GM19099 (cell line): Measurements from ENCODE around the gene TNS3.

Experiments used
- POLR2A ChIP-seq: IDR thresholded peaks from 3 replicates; pipeline ENCODE4 v1.6.1; 2011; ENCODE audit warnings: low read depth; ENCODE audit not compliant: insufficient read length; ENCODE audit errors: extremely low read depth

Gene TNS3

DNA sequence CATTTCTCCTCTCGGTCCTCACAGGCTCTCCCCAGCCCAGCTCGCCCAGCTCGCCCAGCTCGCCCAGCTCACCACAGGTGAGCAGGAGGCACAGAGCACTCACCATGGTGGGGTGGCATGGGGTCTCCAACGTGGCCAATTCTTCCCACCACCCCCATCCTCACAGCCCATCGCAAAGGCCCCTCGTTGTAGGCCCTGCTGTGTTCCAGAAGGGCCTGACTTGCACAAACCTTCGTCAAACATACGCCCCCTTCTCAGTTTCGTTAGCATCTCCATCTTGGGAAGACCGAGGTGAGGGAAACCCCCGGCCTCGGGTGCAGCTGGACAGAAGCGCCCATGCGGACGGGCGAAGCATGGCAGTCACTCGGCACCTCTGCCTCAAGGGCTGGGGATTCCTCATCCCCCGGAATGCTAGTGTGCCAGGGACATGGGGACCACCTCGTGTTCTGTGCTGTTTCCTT, 304.6 kb downstream of the TNS3 start:
- TF ChIP-seq POLR2A = no peak

DNA sequence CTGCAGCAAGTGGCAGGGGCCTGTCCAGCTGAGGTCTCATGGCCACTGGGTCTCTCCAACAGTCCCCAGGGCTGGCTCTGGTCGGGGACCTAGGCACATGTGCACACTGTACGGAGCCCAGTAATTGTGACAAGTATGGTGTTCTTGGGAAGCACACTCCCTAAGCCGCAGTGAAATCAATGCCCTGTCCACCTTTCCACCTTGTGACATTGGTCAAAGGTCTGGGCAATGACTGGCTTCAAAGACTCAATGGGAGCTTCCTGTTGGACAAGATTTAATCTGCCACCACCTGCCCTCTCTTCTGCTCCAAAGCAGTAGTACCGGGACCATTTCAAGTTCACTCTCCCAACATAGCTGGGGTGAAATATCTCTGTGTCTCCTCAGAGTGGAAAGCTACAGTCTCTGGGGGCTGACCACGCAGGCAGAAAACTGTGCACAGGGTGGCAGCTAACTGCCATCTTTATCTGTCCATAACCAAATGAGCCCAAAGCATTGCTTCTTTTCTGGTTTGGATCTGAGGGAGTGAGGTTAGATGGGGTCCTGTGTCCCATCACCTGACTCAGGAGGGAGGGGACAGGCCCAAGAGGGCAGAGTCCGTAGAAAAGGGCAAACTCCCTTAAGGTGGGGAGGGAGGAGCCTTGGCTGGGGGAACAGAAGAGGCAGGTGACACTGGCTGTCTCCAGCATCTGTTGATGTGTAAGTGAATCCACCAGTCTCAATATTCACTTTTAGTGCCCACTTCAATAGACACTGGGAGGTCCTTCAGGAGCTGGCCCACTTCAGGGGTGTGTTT, 307.7 kb downstream of the TNS3 start:
- TF ChIP-seq POLR2A = no peak

DNA sequence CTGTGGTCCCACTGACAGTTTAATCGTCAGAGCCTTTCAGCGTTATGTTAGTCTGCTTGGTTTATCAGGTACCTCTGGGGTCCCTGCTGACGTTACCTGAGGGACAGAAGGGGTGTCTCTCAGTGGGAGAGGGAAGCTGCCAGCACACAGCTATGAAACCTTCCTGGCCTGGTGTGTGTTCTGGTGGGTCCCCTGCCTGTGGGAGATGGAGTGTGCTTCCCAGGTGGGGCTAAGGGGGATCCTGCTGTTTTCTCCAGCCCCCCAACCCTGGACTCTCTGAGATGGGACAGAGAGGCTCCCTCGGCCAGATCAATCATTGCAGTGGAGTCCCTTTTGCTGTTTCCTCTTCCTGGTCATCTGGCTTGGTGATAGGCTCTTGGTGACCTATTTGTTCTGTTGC, 308.8 kb downstream of the TNS3 start:
- TF ChIP-seq POLR2A = no peak

DNA sequence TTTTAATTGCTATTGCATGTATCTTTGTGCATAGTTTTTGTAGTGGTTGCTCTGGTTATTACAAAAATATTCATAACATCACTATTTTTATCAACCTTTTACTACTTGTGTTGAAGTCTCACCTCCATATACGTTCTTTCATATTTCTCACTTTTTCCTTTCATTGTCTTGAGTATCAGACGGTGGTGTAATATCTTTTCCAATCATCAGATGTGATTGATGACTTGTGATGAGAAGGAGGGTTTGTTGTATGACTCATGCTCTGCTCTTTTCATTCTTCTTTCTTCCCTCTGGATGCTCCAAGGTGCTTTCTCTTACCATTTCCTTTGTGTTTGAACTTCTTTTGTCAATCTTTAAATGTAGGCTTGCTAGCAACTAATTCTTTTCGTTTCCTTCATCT, 310.2 kb downstream of the TNS3 start:
- no peak for TF ChIP-seq POLR2A

DNA sequence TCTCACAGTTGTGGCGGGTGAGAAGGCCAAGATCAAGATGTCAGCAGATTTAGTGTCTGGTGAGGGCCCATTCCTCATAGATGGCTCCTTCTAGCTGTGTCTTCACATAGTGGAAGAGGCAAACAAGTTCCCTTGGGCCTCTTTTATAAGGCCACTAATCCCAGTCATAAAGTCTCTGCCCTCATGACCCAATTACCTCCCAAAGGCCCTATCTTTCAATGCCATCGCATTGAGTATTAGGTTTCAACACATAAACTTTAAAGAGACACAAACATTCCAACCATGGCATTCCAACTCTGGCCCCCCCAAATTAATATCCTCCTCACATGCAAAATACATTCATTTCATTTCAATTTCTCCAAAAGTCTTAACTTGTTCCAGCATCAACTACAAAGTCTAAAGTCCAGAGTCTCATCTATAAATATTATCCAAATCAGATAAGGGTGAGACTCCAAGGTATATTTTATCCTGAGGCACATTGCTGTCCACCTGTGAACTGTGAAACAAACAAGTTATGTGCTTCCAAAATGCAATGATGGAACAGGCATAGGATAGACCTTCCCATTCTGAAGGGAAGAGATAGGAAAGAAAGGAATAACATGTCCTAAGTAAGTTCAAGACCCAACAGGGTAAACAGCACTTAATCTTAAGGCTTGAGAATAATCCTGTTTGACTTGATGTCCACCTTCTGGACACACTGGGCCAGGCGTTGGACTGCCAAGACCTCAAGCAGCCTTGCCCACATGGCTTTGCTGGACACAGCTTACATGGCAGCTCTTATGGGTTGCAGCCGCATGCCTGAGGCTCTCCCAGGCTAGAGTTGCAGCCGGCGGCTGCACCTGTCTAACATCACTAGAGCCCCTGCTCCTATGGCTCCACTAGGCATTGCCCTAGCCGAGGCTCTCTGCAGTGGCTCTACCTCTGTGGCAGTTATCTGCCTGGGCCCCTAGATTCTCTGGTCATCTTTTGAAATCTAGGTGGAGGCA, 312.8 kb downstream of the TNS3 start:
- no peak for TF ChIP-seq POLR2A

DNA sequence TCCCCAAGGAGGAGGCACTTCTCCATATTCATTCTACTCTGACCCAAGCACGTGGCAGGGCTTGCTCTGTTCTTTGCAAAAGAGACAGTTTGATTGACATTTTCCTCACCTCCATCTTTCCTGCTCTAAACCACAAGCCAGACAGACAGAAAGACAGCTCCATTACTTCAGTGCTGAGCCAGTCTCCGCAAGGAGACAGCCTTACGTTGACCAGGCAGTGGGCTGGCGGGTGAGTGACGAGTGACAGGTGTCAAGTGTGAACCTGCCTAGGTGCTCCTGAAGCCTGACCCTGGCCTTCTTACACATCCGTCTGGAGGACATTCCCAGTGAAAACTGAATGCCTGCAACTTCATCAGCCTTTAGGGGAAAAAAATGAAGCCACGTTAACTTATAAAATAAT, 314.6 kb downstream of the TNS3 start:
- no peak for TF ChIP-seq POLR2A

DNA sequence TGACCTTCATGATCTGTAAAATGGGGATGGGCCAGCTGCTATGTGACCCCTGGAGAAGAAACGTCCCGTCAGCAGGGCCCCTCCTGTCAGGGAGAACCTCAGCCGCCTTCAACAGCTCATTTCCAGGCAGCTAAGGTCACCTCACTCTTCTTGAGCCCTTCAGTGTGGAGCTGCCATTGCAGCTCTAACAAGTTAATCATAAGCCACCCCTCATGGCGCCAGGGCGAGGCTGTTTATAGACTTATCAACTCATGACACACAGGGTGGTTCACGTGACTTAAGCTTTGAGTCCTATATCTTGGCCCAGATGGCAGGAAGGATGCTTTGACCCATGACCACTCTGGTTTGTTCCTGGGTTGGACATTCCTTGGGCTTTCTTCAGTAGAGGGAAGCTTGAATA, 315.1 kb downstream of the TNS3 start:
- no peak for TF ChIP-seq POLR2A

DNA sequence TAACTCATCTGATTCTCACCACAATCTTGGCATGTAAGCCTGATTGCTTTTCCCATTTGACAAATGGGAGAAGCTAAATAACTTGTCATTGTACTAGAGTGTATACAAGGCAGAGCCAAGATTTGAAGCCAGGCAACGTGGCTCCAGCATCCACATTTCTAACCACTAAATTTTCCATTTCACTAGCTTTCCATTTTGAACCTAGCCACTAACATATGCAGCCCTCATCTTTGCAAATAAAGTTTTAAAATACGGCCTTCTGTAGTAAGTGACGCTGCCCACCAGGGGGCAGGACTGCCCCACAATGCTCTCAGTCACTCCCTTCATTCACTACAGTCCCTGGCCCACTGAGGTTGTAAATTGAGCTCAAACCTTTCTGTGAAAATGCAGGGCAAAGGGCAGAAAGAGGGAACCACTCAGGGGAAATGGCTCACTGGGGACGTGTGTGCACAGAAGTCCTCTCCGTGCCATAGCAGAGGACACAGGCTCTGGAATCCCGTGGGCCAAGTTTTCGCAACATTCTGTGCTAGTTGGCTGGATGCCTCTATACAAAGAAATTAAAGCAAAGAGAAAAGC, 315.7 kb downstream of the TNS3 start:
- no peak for TF ChIP-seq POLR2A

DNA sequence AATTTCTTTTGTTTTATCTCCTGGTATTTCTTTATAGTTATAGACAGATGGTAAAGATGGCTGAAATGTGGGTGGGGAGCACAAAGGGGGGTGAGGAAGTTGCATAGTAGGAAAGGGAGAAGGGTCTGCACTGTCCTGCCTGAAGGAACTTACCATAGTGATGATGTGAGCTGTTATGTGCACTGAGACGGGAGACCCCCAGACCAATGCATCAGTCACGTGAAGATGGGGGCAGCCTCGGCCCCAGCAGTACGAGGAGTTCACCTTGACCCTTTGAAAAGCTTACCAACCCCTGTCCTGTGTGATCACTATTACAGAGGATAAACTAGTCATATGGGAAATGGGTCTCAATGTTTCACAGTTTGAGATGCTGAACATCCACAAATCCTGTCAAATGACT, 316.3 kb downstream of the TNS3 start:
- TF ChIP-seq POLR2A = no peak

DNA sequence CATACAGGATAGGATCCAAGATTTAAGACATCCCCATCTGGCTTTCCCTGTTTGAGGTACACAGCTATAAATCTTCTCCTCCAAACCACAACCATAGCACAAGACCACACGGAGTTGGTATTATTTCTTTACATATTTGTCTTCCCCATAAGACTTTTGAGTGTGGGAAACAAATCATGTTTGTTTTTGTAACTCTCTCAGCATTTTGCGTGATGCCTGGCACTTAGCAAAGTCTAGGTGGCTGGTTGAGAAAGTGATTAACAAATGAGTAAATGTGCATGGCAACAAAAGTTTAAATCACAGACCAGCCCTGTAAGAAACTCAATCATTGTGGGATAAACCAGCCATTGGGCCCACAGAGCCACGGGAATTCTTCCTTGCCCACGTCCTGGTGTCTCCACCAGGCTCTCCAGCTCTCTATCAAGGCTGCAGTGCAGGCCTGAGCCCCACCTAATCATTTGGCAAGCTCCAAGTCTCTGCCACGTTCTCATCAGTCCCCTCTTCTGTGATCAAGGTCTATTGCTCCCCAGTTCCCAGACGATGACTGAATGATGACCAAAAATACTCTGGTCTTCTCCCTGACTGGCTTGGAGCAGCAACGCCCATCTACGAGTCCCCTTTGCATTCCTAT, 317.8 kb downstream of the TNS3 start:
- no peak for TF ChIP-seq POLR2A

DNA sequence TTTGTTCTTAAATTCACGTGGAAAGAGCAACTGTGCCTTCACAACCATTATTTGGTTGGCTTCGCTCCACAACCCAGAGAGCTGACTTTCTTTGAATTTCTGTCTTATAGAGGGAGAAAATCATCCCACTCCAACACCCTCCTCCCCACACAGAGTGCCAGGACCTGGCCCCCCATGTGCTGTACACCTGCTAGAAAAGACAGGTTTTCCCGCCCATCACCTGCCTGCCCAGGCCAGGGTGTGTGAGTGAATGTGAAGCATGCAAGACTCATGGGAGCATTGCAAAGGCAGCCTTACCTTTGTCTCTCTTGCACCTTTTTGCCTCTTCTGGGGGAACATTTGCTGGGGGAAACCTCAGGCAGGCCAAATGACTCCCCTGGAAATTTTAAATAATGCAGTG, 319.0 kb downstream of the TNS3 start:
- no peak for TF ChIP-seq POLR2A

DNA sequence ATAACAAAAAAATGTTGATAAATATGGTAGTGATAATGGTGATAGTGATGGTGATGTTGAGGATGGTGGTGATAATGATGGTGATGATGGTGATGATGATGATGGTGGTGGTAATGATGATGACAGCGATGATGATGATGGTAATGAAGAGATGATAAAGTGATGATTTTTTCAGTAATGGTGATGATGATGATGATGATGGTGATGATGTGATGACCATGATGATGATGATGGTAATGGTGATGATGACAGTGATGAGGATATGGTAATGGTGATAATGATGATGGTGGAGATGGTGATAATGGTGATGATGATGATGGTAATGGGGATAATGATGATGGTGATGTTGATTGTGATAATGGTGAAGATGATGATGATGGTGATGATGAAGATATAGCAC, 321.6 kb downstream of the TNS3 start:
- TF ChIP-seq POLR2A = no peak

DNA sequence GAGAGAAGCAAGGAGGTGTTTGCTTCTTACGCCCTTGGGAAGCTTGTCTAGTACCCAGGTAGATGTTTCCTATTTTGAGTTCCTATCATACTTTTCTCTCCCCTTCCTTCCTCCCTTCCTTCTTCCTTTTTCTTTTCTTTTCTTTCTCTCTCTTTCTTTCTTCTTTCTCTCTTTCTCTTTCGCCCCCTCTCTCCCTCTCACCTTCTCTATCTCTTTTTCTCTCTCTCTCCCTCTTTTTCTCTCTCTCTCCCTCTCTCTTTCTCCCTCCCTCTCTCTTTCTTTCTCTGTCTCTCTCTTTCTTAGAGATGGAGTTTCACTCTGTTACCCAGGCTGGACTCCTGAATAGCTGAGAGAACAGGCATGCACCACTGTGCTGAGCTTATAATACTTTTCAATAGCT, 322.2 kb downstream of the TNS3 start:
- TF ChIP-seq POLR2A = no peak

DNA sequence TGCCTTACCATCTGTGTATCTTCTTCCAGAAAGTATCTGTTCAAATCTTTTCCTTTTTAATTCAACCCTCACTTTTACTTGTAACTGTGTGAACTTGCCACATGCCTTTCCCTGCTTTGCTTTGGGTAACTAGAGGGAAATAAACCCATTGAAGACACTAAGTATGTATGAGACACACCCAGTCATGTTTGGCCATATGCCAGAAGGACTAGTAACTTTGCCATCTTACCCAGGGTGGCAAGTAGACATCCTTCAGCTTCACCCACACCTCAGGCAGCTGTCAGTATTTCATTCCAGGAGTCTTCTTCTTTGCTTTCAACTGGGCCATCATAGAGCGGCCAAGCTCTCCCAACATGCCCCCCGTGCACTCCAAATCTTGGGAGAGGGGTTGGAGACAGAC, 323.1 kb downstream of the TNS3 start:
- TF ChIP-seq POLR2A = no peak

DNA sequence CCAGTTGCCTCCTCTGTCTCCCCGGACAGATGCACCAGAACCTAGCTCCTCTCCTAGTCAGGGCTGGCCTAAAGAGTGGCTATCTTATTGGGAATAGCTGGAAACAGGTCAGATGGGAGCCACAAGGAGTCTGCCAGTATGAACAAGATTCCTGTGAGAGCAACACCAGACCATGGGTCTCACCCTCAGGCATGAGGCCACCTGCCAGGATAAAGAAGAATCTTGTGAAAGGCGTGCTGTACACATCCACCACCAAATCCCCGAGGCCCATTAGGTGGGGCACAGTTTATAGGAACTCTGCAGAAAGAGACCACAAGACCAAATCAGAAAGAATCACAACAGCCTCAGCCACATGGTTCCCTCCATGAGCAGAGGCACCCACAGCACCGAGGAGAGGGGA, 325.9 kb downstream of the TNS3 start:
- TF ChIP-seq POLR2A = no peak

DNA sequence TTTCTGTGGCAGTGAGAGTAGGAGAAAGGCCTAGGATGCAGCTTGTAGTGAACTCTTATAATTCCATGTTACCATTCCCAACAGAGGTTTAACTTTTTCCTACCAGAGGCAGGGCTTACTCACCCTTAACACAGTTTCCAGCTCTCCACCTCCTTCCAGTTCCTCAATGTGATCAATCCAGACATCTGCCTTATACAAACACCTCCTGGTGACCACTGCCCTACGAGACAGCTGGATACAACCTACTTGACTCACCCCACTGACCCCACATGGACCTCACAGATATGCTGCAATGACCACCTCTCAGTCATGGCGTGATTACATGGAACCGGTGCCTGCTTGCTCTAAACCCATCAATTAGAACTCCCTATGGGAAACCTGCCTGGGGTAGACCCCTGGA, 326.5 kb downstream of the TNS3 start:
- no peak for TF ChIP-seq POLR2A

DNA sequence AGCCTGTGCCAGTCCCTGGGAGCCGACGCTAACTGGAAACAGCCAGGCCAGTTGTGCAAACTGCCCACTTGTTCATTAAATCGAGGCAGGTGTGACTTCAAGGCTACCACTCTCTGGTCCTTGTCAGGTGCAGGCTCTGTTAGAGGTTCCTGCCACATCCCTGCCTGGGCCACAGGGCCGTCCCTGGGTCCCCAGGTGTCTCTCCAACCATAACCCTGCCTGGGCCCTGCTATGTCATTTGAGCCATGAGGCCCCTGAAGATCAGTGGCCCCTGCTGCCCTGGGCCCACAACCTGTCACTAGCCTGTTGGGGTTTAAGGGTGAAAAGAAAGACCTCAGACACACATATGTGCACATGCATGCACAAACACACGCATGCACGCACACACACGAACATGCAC, 326.9 kb downstream of the TNS3 start:
- TF ChIP-seq POLR2A = no peak
